NCI-H2227 (cell line): ENCODE results near the gene TLE7.

ENCODE experiments used
- DNase-seq: peaks from one replicate; lab custom pipeline; 2025; ENCODE audit not compliant: unreplicated experiment; lab: John Stamatoyannopoulos, UW

TLE7 gene

DNA sequence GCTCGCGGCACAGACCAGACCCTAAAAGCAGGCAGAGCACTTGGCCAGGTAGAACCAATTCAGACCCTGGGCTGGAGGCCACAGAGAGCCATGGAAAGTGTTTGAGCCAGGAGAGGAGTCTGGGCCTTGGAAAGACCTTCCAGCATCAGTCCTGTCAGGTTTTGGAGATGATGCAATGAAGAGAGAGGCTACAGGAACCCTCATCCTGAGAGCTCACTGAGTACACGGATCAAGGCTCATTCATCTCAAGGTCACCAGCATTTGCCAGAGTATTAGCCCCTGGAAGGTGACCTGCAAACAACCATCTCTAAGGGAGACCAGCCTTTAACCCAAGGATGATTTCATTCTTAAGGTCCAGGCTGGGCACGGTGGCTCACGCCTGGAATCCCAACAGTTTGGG is 27.8 kb downstream of the TLE7 start:
- DNase-seq = no peak

DNA sequence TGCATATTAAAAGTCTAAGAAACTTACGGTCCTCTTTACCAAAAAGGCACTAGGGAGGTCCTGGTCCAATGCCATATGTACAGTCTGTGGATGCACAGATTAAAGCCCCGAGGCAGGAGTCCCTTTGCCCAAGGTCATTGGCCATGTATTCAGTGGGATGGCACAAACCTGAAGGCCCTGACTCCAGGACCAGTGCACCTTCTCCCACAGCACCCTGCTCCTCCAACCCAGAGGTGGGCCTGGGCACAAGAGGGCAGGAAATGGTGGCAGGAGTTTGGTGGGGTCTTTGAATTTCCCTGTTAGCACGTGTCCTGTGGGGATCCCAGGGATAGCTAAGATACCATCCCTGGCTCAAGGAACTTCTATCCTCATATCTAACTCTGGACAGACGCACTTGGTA is 28.5 kb downstream of the TLE7 start:
- DNase-seq = no peak

DNA sequence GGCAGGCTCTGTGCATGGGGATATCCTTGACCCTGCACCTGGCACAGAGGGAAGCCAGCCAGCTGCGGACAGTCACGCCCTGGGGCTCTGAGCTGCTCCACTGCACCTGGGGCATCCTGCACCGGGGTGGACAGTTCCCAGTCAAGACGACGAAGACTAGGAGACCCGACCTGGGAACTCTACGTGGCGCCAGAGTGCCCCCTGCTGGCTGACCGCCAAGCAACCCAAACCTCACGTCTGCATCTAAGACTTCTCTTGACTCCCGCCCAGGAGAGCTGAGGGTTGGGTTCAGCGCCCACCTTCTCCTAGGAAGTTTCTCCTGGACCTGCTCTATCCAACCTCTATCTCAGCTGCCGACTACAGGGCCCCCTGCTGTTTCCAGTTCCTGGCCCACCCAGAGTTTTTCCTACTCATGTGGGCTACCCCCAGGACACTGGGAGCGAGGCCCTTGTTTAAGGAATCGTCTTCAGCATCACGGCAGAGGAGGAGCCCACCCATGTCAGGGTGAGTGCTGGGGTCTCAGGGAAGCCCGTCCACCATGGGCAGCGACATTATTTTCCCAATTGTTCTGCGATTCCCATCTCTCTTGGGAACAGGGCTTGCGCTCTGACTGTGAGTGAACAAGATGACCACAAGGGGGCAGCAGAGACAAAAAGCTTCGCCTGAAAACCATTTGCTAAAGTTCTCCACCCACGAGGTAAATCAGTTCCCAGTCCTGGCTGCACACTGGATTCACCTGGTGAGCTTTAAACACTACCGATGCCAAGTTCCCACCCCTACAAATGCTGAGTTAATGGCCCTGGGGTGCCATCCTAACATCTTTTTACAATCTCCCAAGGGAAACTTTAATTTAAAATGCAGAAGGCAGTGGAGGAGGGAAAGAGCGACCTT is 29.3 kb downstream of the TLE7 start:
- DNase-seq = peak; percentile 82

DNA sequence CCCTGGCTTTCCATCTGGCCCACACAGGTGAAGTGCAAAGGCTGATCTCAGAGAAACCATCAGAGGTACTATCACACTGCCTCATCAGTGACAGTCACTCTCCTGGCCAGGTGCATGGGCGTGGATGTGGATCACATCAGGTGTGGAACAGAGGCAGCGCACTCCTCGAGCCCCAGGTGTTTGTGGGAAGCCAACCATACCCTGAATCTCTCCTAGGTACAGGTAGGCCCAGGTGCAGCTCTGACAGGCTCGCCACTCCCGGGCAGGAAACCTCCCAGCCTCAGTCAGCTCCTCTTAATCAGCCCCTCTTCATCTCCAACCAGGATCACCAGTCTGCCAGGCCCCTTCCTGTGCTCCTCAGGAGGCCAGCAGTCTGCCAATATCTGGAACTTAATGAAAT is 31.7 kb downstream of the TLE7 start:
- no peak for DNase-seq

DNA sequence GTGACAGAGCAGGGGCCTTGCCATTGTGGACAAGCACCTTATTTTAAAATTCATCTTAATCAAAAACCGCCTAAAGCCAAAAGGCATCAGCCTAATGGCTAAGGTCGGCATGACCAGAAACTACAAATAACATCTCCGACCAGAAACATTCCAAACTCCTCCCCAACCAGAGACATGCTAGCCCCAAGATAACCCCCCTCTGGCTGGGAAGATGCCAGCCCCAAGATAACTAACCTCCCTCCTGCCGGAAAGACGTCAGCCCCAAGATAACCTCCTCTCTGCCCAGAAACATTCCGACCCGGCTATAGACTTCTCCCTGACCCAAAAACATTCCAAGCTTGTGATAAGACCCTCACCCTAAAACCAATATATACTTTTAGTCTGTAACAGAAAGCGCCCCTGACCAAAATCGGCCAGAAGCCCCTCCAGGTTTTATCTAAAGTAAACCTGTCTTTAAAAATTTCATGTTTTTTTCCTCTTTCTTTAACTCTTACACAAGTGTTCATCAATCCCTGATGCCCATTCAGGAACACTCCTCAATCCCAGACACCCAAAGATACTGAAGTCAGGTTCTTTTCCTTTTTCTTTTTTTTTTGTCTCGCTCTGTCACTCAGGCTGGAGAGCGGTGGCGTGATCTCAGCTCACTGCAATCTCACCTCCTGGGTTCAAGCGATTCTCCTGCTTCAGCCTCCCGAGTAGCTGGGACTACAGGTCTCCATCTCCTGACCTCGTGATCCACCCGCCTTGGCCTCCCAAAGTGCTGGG is 32.7 kb downstream of the TLE7 start:
- DNase-seq = no peak

GRCh38 chr16:71408536-71408935 is 33.3 kb downstream of the TLE7 start:
- DNase-seq = no peak

DNA sequence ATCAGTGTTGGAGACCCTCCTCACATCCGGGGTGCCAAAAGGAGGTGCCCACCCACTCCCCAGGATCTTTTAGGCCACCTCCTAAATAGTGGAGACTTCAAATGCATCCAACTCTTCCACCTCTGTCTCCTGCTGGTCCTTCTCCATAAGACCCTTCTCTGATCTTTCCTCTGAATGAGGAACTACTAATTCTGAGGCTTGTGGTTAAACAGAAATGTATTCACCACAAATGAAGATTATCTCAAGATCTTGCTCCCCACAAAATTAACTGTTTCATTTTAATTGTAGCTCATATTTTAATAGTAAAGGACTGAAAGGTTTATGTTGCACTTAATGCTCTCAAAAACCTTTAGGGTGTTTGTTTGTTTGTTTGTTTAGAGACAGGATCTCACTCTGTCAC is 34.1 kb downstream of the TLE7 start:
- DNase-seq = no peak

GRCh38 chr16:71406724-71407123 is 35.1 kb downstream of the TLE7 start:
- no peak for DNase-seq

GRCh38 chr16:71406316-71406715 is 35.5 kb downstream of the TLE7 start:
- no peak for DNase-seq

DNA sequence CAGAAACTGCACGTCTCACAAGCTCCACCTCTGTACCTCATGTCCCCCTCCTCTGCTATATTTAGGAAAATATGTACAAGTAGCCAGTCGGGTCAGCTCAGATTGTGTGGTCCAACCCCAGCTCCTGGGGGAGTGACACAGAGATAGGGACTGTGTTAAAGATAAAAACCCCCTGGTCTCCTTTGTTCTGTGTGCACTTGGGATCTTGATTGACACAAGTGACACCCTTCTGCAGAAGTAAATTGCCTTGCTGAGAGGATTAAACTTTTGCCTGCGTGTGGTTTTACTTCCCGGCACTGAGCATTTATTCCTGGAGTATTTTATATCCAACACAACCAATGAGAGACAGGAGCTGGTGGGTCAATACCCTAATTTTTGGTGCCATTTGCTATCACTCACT is 37.5 kb downstream of the TLE7 start:
- DNase-seq = no peak

- DNase-seq = no peak
Measured at GRCh38 chr16:71402674-71403073, 39.2 kb downstream of the TLE7 start.

DNA sequence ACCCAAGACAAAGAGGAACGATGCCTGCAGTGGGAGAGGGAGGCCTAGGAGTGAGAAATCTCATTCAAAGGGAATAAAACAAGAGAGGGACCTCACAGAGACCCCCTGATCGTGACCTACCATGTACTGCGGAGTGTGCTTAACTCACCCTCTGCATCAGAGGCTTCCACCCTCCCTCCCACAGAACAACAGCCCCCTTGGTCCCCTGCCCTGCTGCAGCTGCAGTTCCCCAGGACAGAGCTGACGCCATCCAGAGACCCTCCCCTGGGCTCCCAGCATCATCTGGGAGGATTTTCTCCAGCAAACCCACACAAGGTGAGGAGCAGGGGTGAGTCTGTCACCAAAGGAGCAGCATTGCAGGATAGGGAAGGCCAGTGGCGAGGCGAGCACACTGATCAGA is 39.8 kb downstream of the TLE7 start:
- no peak for DNase-seq

GRCh38 chr16:71399801-71400563 is 41.9 kb downstream of the TLE7 start:
- no peak for DNase-seq

- no peak for DNase-seq
Measured at GRCh38 chr16:71396594-71396993, 45.3 kb downstream of the TLE7 start.

GRCh38 chr16:71389330-71389729 is 52.5 kb downstream of the TLE7 start:
- no peak for DNase-seq

GRCh38 chr16:71387045-71387871 is 54.6 kb downstream of the TLE7 start:
- DNase-seq = no peak

- DNase-seq = no peak
Measured at GRCh38 chr16:71384073-71384724, 57.7 kb downstream of the TLE7 start.

DNA sequence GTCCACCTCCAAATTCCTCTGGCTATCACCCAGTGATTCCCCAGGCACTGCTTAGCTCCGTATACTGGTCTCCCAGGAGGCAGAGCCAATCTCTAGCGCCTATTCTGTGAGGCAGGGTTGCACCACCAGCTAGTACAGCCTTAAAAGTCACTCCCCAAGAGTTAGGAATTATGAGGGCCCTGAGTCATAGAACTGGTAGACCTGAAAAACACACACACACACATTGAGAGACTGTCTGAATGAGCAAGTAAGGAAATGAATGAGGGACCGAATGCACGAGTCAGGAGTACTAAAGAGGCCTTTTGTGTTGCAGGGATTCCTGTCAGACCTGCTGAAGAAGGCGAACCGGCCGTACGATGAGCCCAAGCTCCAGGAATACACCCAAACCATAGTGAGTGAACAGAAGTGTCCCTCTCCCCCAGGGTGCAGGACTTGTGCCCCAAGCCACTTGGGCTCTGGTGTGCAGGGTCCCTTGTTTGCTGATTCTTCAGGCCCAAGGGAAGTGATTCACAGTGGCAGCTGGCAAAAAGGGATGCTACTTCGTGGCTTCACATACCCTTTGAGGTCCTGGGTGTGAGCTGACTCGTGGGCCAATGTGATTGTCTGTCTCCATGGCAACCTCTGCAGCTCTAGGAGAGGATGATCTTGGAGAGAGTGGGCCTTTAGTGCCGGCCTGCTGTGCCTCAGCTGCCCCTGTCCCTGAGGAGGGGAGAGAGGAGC is 58.6 kb downstream of the TLE7 start:
- DNase-seq = no peak

DNA sequence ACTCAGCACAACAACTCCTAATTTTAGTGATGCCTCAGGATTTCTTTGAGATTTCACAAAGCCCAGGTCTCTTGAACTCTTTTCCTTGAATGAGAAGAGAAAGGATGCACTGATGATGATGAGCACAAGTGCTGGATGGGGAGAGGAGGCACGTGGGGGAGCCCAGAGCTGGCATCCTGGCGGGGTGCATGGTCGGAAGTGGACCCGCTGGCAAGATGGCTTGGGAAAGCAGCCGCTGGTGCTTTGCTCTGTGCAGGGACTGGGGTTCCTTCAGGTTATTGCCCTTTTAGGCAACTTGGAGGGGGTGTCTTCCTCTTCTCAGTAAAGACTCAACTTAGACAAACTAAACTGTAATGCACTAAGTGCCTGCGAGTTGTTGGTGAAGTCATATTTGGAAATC is 61.0 kb downstream of the TLE7 start:
- DNase-seq = no peak
